Ovary (tissue), 3 donors: ENCODE data around the gene KIF14.

ENCODE experiments used
- CTCF ChIP-seq, 3 donors: fragments of 450-650 bp in 2 of 3; fragments of 200-600 bp in 1 of 3; IDR thresholded peaks; one replicate each; pipeline versions ENCODE4 v1.5.1 to v1.8.0; 2016 to 2022; ENCODE audit warnings: antibody characterized with exemption in 3 of 3, mild to moderate bottlenecking in 1 of 3
- EP300 ChIP-seq: sonication (generic); formaldehyde crosslinking; IDR thresholded peaks from one replicate; pipeline ENCODE4 v1.6.1; 2017; ENCODE audit warnings: antibody characterized with exemption
- POLR2A ChIP-seq: fragments of 450-650 bp; IDR thresholded peaks from one replicate; pipeline ENCODE4 v1.6.1; 2017; ENCODE audit warnings: antibody characterized with exemption, mild to moderate bottlenecking, moderate library complexity
- donor health status: DM: no; HTN: no; CAD: no.

GRCh38 chr1:200525090-200525987 is 95.2 kb downstream of the KIF14 start:
- TF ChIP-seq CTCF (IDR thresholded peaks at IDR 0.05) = no peak
- TF ChIP-seq POLR2A = no peak
- no peak for TF ChIP-seq EP300
